H1 (cell line): ENCODE data around the gene CST7. TPM values are rescaled to one million over a fixed set of nuclear protein-coding genes. Genes with fewer than 3 reads are reported as not detected.

Experiments
- ATF2 ChIP-seq: IDR thresholded peaks from 2 replicates; pipeline ENCODE4 v1.6.1; 2012; ENCODE audit warnings: low read length, inconsistent platforms
- BCL11A ChIP-seq, 2 experiments: IDR thresholded peaks; one replicate each; pipeline ENCODE4 v1.6.1; 2011; ENCODE audit warnings: low read depth in 2 of 2, low read length in 2 of 2, mild to moderate bottlenecking in 2 of 2
- EZH2 ChIP-seq: fragments of 200-600 bp; sonication (generic); IDR thresholded peaks from 2 replicates; pipeline ENCODE4 v1.7.1; 2012; ENCODE audit warnings: low read depth, mild to moderate bottlenecking, moderate library complexity, low read length, inconsistent platforms; ENCODE audit not compliant: severe bottlenecking
- GTF2F1 ChIP-seq: IDR thresholded peaks from 2 replicates; pipeline ENCODE4 v1.6.1; 2012; ENCODE audit warnings: low read depth, low read length, improper control_type of control experiment, borderline replicate concordance
- HDAC2 ChIP-seq, 2 experiments: fragments of 300-600 bp in 1 of 2; sonication (generic) in 1 of 2; IDR thresholded peaks; 2 replicates each; pipeline ENCODE4 v1.6.1; 2011 to 2012; ENCODE audit warnings: low read depth in 2 of 2, low read length in 2 of 2, mild to moderate bottlenecking in 2 of 2, moderate library complexity in 2 of 2, borderline replicate concordance in 1 of 2, inconsistent platforms in 1 of 2
- HDAC6 ChIP-seq: IDR thresholded peaks from one replicate; pipeline ENCODE4 v1.7.1; 2012; ENCODE audit warnings: low read depth, mild to moderate bottlenecking, inconsistent platforms, low read length, moderate library complexity
- KDM5A ChIP-seq: fragments of 200-600 bp; IDR thresholded peaks from 2 replicates; pipeline ENCODE4 v1.7.1; 2012; ENCODE audit warnings: mild to moderate bottlenecking, low read length, inconsistent platforms, mixed read lengths
- MAFK ChIP-seq: IDR thresholded peaks from 2 replicates; pipeline ENCODE4 v1.6.1; 2012; ENCODE audit warnings: low read depth, mild to moderate bottlenecking, improper control_type of control experiment, low read length
- NRF1 ChIP-seq: IDR thresholded peaks from 2 replicates; pipeline ENCODE4 v1.6.1; 2011; ENCODE audit warnings: mild to moderate bottlenecking, low read depth, low read length, improper control_type of control experiment
- RAD21 ChIP-seq, 2 experiments: IDR thresholded peaks in 1 of 2; conservative IDR thresholded peaks in 1 of 2; 2 replicates each; pipeline ENCODE4 v1.6.1; 2011; ENCODE audit warnings: low read depth in 2 of 2, low read length in 2 of 2, improper control_type of control experiment in 1 of 2, inconsistent platforms in 1 of 2, mild to moderate bottlenecking in 1 of 2, moderate library complexity in 1 of 2
- TCF12 ChIP-seq: IDR thresholded peaks from 2 replicates; pipeline ENCODE4 v1.6.1; 2011; ENCODE audit warnings: low read depth, mild to moderate bottlenecking, low read length
- polyA plus RNA-seq, 7 experiments: library from polyadenylated mRNA; depleted of rRNA in 3 of 7; stranded (reverse) in 5 of 7; unstranded in 2 of 7; fragments of >200 nt in 5 of 7; fragments of 200-250 nt in 2 of 7; gene quantifications; 1 replicate in 5 of 7; 2 replicates in 1 of 7; 4 replicates in 1 of 7; pipeline versions ENCODE4 v1.2.1 to v1.2.3, GENCODE V29; 2011 to 2013; ENCODE audit warnings: missing spikeins in 2 of 7, mixed read lengths in 2 of 7
- total RNA-seq: library from RNA; stranded (reverse); fragmentation: NEBNext Ultra II Directional; extraction: Animal tissue kit (Norgen Biotek cat#: 25700); gene quantifications from 2 replicates; pipeline ENCODE4 v1.2.1, GENCODE V29; 2021

The CST7 gene
- total and polyA plus RNA-seq, 2 of the 8 experiments (the other 6 are each of a cell fraction or from before 2014, with no cell fraction given) = not detected

DNA sequence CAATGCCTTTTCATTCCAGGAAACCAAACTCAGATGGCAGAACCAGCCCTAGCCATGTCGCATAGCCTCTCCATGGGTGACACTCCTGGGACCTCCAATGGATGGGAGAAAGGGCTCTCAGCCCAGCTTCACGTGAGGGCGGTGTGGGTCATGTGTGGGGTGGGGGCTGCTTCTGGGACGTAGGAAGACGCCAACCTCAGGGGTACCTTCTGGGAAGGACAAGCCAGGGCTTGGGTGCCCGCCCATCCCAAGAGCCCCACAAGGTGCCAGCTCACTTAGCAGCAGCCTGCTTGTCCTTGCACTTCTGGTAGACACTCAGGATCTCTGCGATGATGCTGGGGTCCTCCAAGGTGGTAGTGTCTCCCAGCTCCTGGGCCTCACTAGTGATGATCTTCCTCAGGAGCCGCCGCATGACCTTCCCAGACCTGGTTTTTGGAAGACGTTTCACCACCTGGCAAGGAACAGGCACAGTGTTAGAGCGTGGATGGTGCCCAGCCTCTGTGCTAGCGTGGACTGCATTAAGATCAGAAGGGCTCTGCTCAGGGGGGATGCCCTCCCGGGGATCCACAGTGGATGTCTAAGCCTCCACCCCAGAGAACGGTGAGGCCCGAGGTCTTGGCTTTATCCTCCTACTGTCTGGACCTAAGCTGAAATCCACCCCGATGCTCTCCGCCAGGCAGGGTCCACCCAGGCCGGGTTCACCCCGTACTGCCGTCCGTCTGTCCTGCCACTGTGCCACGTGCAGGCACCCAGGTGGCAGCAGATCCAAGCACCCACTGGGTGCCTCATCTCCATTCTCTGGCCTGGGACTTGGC is 58.6 kb downstream of the CST7 start (continued):
- TF ChIP-seq TCF12 = no peak
- TF ChIP-seq EZH2 = no peak
- no peak for TF ChIP-seq HDAC6
- TF ChIP-seq ATF2 = no peak
- no peak for TF ChIP-seq BCL11A (IDR thresholded peaks at IDR 0.05; ENCODE audit: low read depth in 2 of 2, low read length in 2 of 2)
- no peak for TF ChIP-seq RAD21 (IDR thresholded peaks at IDR 0.05 in 1 of 2, conservative IDR thresholded peaks at IDR 0.05 in 1 of 2; ENCODE audit: low read depth in 2 of 2, low read length in 2 of 2)
- TF ChIP-seq NRF1 = no peak
- no peak for TF ChIP-seq MAFK
- TF ChIP-seq KDM5A = no peak
- TF ChIP-seq HDAC2 (IDR thresholded peaks at IDR 0.05; ENCODE audit: borderline replicate concordance in 1 of 2, low read depth in 2 of 2, low read length in 2 of 2) = no peak
- no peak for TF ChIP-seq GTF2F1
